Cardiac muscle cell (in vitro differentiated cells and primary cell): Measurements from ENCODE around the gene SEMA3D. TPM values are rescaled to one million over a fixed set of nuclear protein-coding genes. Genes with fewer than 3 reads are reported as not detected.

Source experiments
- DNase-seq, 2 donors: peaks; one replicate each; pipeline versions ENCODE4 v3.0.0 to v3.0.0-alpha.2; 2010 to 2017; ENCODE audit warnings: low read depth in 1 of 2, low spot score in 1 of 2
- H3K27ac ChIP-seq: fragments of 200-600 bp; sonication (generic); 2 replicates; pipeline ENCODE4 v1.5.1; 2016
- H3K27me3 ChIP-seq: fragments of 200-600 bp; sonication (generic); 2 replicates; pipeline ENCODE4 v1.6.0; 2016; ENCODE audit warnings: control low read depth
- H3K36me3 ChIP-seq: fragments of 200-600 bp; sonication (generic); 2 replicates; pipeline ENCODE4 v1.5.1; 2016; ENCODE audit warnings: control low read depth
- H3K4me1 ChIP-seq: fragments of 200-600 bp; sonication (generic); 2 replicates; pipeline ENCODE4 v1.8.1; 2017; ENCODE audit warnings: low read depth, mild to moderate bottlenecking, mixed run types
- H3K4me3 ChIP-seq: fragments of 200-600 bp; sonication (generic); 2 replicates; pipeline ENCODE4 v1.5.1; 2016; ENCODE audit warnings: mild to moderate bottlenecking
- H3K9me3 ChIP-seq: fragments of 200-600 bp; sonication (generic); 2 replicates; pipeline ENCODE4 v1.5.1; 2017; ENCODE audit warnings: low read depth, mild to moderate bottlenecking, control low read depth
- CTCF ChIP-seq: IDR thresholded peaks from 2 replicates; pipeline ENCODE4 v1.5.1; 2012; ENCODE audit warnings: low read depth, mild to moderate bottlenecking, low read length
- polyA plus RNA-seq: library from polyadenylated mRNA; unstranded; fragments of >200 nt; fragmentation: Nextera tagmentation; extraction: Ambion mirVana; gene quantifications from 2 replicates; pipeline ENCODE4 v1.2.1, GENCODE V29; 2016
- total RNA-seq: library from RNA; depleted of rRNA; stranded (reverse); fragments of >200 nt; gene quantifications from 2 replicates; pipeline ENCODE4 v1.2.3, GENCODE V29; 2016

Gene SEMA3D
- total and polyA plus RNA-seq, 2 experiments from 2014 or later, result 2.1 to 3.7 TPM

DNA sequence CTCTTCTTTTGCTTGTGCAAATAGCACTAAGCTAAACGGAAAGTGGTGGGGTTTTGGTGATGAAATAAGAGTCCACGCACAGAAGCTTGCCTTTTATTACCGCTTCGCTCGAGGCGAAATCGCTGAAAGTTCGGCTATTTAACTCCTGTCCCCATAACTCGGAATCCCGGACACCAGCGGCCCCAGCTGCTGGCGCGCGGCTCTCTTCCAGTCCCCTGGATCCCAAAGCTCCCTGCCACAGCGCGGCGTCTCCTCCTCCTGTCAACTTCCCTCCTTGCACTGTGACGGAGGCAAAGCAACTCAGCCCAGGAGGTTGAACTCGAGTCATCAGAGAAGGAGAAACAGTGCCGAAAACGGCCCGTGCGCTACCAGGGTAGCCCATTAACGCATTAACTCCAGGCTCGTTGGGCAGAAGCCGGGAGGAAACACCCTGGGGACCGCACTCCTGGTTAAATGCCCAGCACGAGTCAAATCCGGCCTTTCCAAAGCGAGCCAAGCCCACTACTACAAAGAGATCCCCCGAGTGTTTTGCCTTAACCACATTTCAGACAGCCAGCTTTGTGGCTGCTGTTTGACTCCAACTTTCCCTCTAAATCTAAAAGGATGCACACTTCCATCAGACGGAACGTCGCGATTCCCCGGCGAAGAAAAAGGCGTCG lies 1.3 kb downstream of the SEMA3D start:
- peak; percentile 19 for TF ChIP-seq CTCF
- H3K9me3 ChIP-seq, result no peaks in the 10 kb centered on the region
- no peak overlapping the region for H3K27ac ChIP-seq
- peaks cover 54% of the 10 kb centered on the region for H3K27me3 ChIP-seq
- peak overlapping the region; percentile 66 for H3K4me3 ChIP-seq
- H3K4me1 ChIP-seq, result peaks cover 3% of the 10 kb centered on the region
- no peaks in the 10 kb centered on the region for H3K36me3 ChIP-seq
- DNase-seq, result peak; percentile 62 to 71

DNA sequence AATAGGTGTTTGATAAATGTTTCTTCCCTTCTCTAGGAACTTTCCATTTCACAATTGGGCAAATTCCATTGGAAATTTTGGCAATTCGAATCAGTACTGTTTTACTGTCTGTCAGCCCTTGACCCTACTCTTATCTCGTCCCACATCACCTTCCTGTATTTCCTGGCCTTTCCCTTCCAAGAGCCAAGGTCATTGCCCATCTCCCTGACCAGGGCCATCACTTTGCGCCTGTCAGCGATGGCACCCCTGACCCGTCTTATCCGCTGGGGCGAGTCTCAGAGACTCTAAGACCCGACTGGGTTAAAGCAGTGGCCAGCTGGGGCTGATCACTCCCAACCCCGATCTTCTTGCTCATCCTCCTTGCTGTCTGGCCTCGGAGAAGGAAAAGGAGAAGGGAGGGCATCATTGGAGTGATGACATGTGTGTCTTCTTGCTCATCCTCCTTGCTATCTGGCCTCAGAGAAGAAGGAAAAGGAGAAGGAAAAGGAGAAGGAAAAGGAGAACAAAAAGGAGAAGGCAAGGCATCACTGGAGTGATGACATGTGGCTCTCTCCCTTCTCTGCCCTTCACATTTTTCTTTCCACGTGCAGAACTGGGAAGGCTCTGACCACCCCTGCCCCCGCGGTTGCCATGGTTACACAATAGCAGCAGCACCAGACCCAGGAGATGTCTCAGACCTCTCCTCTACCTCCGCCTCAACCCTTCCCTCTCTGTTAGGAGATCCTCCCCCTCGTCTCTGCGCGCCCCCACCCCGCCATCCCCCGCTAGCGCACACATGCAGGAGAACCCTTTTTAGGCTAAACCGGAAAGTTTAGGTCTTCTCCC lies 2.0 kb downstream of the SEMA3D start:
- H3K4me3 ChIP-seq, result peak overlapping the region; percentile 66
- peak; percentile 26 to 73 for DNase-seq
- H3K36me3 ChIP-seq, result no peaks in the 10 kb centered on the region
- H3K27me3 ChIP-seq, result peaks cover 54% of the 10 kb centered on the region
- no peak for TF ChIP-seq CTCF
- H3K4me1 ChIP-seq, result peaks cover 3% of the 10 kb centered on the region
- no peak overlapping the region for H3K27ac ChIP-seq
- H3K9me3 ChIP-seq, result no peaks in the 10 kb centered on the region

DNA sequence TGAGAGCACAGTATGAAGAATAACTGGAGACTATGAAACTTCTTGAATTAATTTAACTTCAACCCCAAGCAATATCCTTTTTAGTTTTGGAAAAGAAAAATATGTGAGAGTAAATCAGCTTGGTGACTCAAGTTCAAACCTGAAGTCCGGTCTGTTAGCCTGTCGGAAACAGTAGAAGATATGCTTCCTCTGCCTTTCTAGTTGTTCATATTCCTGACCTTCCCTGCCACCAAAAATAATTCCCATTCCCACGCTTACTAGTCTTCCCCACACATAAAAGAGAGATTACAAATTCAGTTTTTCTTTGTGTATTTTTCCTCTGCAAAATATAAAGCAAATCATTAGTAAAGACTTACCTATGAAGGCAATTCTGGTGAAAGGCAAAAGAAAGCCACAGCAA lies 3.6 kb downstream of the SEMA3D start:
- H3K9me3 ChIP-seq, result no peaks in the 10 kb centered on the region
- peaks cover 44% of the 10 kb centered on the region for H3K27me3 ChIP-seq
- peaks cover 3% of the 10 kb centered on the region for H3K4me1 ChIP-seq
- H3K27ac ChIP-seq, result no peak overlapping the region
- TF ChIP-seq CTCF, result no peak
- no peaks in the 10 kb centered on the region for H3K36me3 ChIP-seq
- H3K4me3 ChIP-seq, result no peak overlapping the region
- DNase-seq, result no peak

GRCh38 chr7:85178531-85179298 lies 8.1 kb downstream of the SEMA3D start:
- Histone ChIP-seq H3K4me3 (no peak overlapping the region), H3K4me1 (no peaks in the 10 kb centered on the region)
- no peak for TF ChIP-seq CTCF

DNA sequence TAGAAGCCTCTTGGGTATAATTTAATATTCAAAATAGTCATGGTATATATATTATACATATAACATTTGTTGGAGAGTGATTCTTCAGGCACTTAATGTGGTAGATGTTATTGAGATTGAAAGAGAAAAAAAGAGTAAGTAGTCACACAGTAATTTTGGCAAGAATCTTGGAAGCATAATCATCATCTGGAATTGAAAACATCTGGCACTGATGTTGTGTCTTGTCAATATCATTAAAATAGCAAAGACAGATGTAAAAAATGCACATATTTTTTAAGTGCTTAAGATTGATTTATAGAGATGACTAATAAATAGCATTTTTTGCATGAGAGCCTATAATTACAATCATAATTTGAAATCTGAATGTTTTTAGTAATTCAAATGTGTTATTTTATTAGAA lies 9.5 kb downstream of the SEMA3D start:
- no peaks in the 10 kb centered on the region for H3K27me3 ChIP-seq
- H3K4me3 ChIP-seq, result no peak overlapping the region
- H3K36me3 ChIP-seq, result no peaks in the 10 kb centered on the region
- no peak for DNase-seq
- H3K4me1 ChIP-seq, result no peaks in the 10 kb centered on the region
- H3K9me3 ChIP-seq, result no peaks in the 10 kb centered on the region
- no peak for TF ChIP-seq CTCF
- no peak overlapping the region for H3K27ac ChIP-seq

More at GRCh38 chr7:85178531-85179298, 8.1 kb downstream of the SEMA3D start:
- H3K9me3 ChIP-seq, result no peaks in the 10 kb centered on the region
- no peak for DNase-seq
- no peak overlapping the region for H3K27ac ChIP-seq
- H3K36me3 ChIP-seq, result no peaks in the 10 kb centered on the region
- H3K27me3 ChIP-seq, result peaks cover 13% of the 10 kb centered on the region
